Mammary epithelial cell (primary cell): ENCODE data around the gene DIAPH2.

Source experiments
- EZH2 ChIP-seq: IDR thresholded peaks from 2 replicates; pipeline ENCODE4 v1.6.1; 2012; ENCODE audit warnings: low read length, inconsistent platforms, borderline replicate concordance
- TF ChIP-seq, protein P1 (sequence below), 2 donors: IDR thresholded peaks in 1 of 2; conservative IDR thresholded peaks in 1 of 2; 2 replicates each; pipeline ENCODE4 v1.5.1; 2011 to 2012; ENCODE audit warnings: inconsistent platforms in 2 of 2, low read length in 2 of 2, mild to moderate bottlenecking in 2 of 2, control low read depth in 1 of 2, low read depth in 1 of 2; ENCODE audit not compliant: insufficient read depth in 1 of 2; ENCODE audit errors: extremely low read depth in 1 of 2

DNA sequence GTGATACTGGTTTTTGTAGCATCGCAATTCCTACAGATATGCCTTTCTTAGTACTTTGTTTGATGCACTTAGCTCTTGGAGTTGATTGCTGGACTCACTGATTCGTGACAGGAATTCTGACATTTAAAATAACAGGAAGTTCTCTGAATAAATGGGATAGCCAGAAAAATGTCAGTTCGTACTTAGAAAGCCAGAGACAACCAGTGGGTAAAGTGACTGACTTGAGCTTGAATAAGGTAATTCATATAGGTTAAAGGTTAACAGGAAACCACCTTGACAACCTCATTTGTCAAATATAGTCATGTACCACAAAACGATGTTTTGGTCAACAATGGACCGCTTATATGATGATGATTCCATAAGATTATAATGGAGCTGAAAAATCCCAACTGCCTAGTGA, 380.4 kb downstream of the DIAPH2 start:
- TF ChIP-seq, protein P1, sequence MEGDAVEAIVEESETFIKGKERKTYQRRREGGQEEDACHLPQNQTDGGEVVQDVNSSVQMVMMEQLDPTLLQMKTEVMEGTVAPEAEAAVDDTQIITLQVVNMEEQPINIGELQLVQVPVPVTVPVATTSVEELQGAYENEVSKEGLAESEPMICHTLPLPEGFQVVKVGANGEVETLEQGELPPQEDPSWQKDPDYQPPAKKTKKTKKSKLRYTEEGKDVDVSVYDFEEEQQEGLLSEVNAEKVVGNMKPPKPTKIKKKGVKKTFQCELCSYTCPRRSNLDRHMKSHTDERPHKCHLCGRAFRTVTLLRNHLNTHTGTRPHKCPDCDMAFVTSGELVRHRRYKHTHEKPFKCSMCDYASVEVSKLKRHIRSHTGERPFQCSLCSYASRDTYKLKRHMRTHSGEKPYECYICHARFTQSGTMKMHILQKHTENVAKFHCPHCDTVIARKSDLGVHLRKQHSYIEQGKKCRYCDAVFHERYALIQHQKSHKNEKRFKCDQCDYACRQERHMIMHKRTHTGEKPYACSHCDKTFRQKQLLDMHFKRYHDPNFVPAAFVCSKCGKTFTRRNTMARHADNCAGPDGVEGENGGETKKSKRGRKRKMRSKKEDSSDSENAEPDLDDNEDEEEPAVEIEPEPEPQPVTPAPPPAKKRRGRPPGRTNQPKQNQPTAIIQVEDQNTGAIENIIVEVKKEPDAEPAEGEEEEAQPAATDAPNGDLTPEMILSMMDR (conservative IDR thresholded peaks at IDR 0.05 in 1 of 2, IDR thresholded peaks at IDR 0.05 in 1 of 2; ENCODE audit: extremely low read depth in 1 of 2, insufficient read depth in 1 of 2, low read depth in 1 of 2, low read length in 2 of 2), result no peak
- no peak for TF ChIP-seq EZH2
